ENCODE measurements around the gene MTUS2.

Gene MTUS2

DNA sequence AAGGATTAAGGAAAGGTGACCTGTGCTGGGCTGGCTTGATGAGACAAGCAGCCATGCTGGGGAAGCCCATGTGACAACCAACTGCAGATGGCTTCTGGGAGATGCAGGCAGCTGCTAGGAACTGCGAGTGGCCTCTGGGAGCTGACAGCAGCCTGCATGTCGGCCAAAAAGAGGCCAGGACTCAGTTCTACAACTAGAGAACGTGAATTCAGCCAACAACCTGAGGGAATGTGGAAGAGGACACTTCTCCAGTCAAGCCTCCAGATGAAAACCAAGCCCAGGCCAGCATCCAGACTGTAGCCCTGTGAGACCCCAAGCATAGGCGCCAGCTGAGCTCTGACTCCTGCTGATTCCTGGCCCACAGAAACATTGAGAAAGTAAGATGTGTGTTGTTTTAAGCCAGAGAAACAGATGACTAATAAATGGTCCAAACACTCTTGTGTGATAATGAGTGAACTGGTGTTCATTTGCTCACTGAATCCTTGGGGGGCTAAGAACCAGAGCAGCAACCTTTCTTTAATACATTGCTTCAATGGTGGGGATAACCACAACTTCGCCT lies 730.4 kb downstream of the MTUS2 start:
- H3K27ac ChIP-seq (ENCODE audit: low read depth, low read length) = no peak overlapping the region
- H3K9ac ChIP-seq (ENCODE audit: low read length) = no peak overlapping the region
- H3K4me1 ChIP-seq (ENCODE audit: control insufficient read depth, insufficient read depth, low read length) = no peaks in the 10 kb centered on the region
- H3K36me3 ChIP-seq (ENCODE audit: control insufficient read depth, insufficient read depth, low read length) = peaks cover 6% of the 10 kb centered on the region
- no peaks in the 10 kb centered on the region for H3K27me3 ChIP-seq (ENCODE audit: control insufficient read depth, insufficient read depth, low read length)
- H3K4me3 ChIP-seq (ENCODE audit: low read length) = no peak overlapping the region

DNA sequence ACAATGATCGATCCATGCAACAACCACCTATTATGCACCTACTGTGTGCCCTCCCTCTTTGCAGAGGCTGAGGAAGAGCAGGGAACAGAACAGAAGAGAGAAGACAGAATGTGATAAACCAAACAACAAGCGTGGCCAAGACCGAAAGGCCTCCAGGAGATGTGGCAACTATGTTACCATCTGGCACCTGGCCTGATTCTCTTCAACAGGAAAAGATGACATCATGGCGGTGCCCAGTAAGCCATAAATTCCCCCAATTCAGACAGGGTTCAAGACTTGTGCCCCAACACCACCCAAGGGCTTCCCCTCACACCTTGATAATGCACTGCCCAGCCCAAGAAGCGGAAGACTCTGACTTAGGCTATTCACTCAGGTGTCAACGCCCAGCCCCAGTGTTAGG lies 731.1 kb downstream of the MTUS2 start:
- Histone ChIP-seq H3K4me3 (ENCODE audit: low read length) (no peak overlapping the region), H3K27ac (ENCODE audit: low read depth, low read length) (no peak overlapping the region), H3K27me3 (ENCODE audit: control insufficient read depth, insufficient read depth, low read length) (no peaks in the 10 kb centered on the region), H3K9ac (ENCODE audit: low read length) (no peak overlapping the region), H3K36me3 (ENCODE audit: control insufficient read depth, insufficient read depth, low read length) (peaks cover 6% of the 10 kb centered on the region), H3K4me1 (ENCODE audit: control insufficient read depth, insufficient read depth, low read length) (no peaks in the 10 kb centered on the region)
